ENCODE data around the gene GIPC3. TPM values are rescaled to one million over a fixed set of nuclear protein-coding genes. Genes with fewer than 3 reads are reported as not detected.

GIPC3 gene
- total RNA-seq, 4 donors from 2014 or later = 0.78 to 2.2 (median 0.97) TPM

DNA sequence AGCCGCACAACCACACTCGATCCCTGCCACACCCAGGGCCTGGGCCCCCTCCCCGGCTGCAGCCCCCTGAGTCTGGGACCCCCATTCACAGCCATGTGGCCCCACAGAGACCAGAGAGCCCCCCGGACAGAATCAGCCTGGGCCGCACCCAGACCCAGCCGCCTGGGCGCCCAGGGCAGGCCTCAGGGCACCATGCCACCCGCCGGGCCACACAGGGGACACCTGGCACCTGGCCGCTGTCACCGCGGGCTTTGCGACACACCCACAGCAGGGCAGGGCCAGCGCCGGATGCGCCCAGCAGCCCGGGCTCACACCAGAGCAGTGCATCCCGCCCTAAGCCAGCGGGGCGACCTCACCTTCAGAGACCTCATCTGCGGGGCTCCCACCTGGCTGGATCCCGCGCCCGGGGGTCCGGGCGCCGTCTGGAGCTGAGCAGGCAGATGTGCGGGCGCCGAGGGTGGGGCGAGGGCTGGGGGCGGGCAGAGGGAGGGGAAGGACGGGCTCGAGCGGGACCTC, 21.0 kb downstream of the GIPC3 start:
- WGBS, 2 donors = 18 to 29% methylated on average over 2 to 5 of the region's 35 CpGs
- intact Hi-C loops (cut with DNase I) = no loop called here
- Histone ChIP-seq H3K27ac (peak overlapping the region in 2 of 3 donors; percentile 49 to 79), H3K9me3 (no peaks in the 10 kb centered on the region), H3K4me3 (replicated peaks in 1 of 3) (peak overlapping the region in 1 of 3 donors; percentile 31), H3K4me1 (peaks cover 14 to 33% of the 10 kb centered on the region in 2 donors), H3K27me3 (peaks cover 13% of the 10 kb centered on the region), H3K36me3 (peaks cover 2% of the 10 kb centered on the region in 2 donors)
- TF ChIP-seq, protein P1, sequence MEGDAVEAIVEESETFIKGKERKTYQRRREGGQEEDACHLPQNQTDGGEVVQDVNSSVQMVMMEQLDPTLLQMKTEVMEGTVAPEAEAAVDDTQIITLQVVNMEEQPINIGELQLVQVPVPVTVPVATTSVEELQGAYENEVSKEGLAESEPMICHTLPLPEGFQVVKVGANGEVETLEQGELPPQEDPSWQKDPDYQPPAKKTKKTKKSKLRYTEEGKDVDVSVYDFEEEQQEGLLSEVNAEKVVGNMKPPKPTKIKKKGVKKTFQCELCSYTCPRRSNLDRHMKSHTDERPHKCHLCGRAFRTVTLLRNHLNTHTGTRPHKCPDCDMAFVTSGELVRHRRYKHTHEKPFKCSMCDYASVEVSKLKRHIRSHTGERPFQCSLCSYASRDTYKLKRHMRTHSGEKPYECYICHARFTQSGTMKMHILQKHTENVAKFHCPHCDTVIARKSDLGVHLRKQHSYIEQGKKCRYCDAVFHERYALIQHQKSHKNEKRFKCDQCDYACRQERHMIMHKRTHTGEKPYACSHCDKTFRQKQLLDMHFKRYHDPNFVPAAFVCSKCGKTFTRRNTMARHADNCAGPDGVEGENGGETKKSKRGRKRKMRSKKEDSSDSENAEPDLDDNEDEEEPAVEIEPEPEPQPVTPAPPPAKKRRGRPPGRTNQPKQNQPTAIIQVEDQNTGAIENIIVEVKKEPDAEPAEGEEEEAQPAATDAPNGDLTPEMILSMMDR (IDR thresholded peaks at IDR 0.05) = no peak
- TF ChIP-seq POLR2A (IDR thresholded peaks at IDR 0.05) = no peak
- DNase-seq = peak; percentile 31 to 36

DNA sequence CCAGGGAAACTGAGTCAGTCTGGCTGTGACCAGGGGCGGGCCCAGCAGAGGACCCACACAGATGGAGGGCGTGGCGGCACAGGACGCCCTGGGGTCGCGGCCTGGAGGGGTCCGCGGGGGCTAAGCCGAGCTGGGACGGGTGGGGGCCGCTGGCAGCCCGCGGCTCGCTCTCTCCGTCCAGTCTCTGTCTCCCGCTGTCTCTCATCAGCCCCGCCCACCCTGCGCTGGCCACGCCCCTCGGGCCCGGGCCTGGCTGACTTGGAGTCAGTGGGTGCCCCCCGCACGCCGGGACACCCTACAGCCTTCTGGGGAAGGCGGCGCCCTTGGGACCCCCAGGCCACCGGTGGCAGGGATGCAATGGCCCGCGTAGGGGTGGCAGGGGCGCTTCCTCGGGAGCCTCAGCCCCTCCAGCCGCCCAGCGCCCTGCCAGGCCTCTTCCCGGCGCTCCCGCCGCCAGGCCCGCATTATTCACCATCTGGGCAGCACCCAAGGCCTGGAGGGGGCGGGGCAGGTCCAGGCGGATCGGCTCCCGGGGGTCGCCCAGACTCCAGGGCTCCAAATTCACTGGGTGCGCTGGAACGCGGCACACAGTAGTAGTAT, 21.5 kb downstream of the GIPC3 start, which contains the start of gene TBXA2R:
Gene TBXA2R, minus strand, starts transcription at position 186 of the 600 bp plus-strand sequence. CDS start 6,241 bp downstream, outside the sequence.
- TF ChIP-seq, protein P1 (IDR thresholded peaks at IDR 0.05) = no peak
- TF ChIP-seq POLR2A (IDR thresholded peaks at IDR 0.05) = no peak
- Histone ChIP-seq H3K36me3 (peaks cover 8% of the 10 kb centered on the region in 2 donors), H3K4me3 (replicated peaks in 1 of 3) (peak within 1 kb of the TSS in 1 of 3 donors; percentile 31), H3K9me3 (no peaks in the 10 kb centered on the region), H3K27ac (peak within 1 kb of the TSS; percentile 49 to 79 (median 55)), H3K4me1 (peaks cover 14 to 33% of the 10 kb centered on the region in 2 donors), H3K27me3 (peaks cover 13% of the 10 kb centered on the region)
- WGBS, 2 donors = 0 to 13% methylated on average over 3 of the region's 46 CpGs
- intact Hi-C loops (cut with DNase I) = no loop called here
- DNase-seq = peak; percentile 42 to 43

DNA sequence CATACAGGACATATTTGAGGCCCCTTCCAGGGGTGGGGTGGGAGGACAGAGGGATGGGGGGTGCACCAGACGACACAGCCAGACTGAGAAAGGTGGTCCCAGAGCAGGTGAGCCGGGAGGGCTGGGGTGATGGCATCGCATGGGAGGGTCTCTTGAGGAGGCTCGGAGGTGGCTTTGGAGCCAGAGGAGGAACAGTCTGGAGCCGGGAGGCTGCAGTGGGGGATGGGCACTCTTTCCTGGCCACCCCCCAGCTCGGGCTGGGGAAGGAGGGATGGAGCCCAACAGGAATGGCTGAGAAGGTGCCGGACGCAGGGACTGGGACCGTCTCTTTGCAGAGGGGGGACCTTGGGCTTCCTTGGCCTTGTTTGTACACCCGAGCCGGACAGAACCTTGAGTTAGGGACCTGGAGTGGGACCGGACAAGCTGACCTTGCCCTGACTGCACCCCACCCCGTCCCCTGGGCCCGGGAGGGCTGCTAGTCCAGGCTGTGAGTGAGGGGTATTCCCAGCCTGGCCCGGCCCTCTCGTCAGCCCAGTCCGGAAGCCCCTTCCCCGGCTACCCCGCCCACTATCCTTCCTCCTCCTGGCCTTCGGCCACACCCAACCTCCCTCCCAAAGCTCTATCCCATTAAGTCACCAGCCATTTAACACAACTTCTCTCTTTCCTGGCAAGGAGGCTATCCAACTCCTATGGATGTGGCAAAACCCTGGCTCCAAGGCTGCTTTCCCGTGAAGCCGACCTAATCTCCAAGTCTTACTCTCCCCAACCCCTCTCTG, 22.2 kb downstream of the GIPC3 start:
- H3K36me3 ChIP-seq = peaks cover 12 to 15% of the 10 kb centered on the region in 2 donors
- H3K27me3 ChIP-seq = peaks cover 13% of the 10 kb centered on the region
- H3K9me3 ChIP-seq = no peaks in the 10 kb centered on the region
- intact Hi-C loops (cut with DNase I) = no loop called here
- peak overlapping the region; percentile 49 to 79 (median 61) for H3K27ac ChIP-seq
- 20% methylated on average over 17 to 22 of the region's 22 CpGs for WGBS, 2 donors
- peak in 1 of 2 donors; percentile 14 for DNase-seq
- peak overlapping the region in 1 of 3 donors; percentile 31 for H3K4me3 ChIP-seq (replicated peaks in 1 of 3)
- H3K4me1 ChIP-seq = peaks cover 14 to 33% of the 10 kb centered on the region in 2 donors
- TF ChIP-seq, protein P1 (IDR thresholded peaks at IDR 0.05) = no peak
- TF ChIP-seq POLR2A (IDR thresholded peaks at IDR 0.05) = no peak

DNA sequence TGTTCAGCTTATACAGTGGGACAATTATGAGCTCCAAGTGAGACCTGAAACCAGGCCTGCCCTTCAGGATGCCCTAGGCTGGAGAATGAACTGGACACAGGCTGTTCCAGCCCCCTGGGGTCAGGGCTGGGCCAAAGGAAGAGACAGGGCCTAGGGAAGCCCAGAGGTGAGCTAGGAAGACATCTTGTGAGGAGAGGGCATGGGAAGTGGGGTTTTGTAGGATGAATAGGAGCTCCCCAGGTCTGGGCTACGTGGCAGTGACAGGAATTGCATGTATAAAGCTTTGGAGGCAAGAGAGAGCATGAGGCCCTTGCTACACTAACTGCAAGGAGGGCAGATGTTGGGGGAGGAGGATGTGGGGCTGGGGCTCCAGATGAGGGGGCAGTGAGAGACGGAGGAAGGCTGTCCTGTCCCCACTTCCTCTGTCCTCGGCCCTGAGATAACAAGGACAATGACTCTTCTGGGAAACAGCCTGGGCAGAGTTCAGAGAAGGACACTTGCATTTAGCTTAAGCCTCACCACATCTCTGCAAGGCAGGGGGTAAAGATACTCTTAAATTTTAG, 22.9 kb downstream of the GIPC3 start:
- WGBS, 2 donors = 63 to 74% methylated on average over 3 of the region's 3 CpGs
- intact Hi-C loops (cut with DNase I) = no loop called here
- TF ChIP-seq, protein P1 (IDR thresholded peaks at IDR 0.05) = no peak
- no peak for TF ChIP-seq POLR2A (IDR thresholded peaks at IDR 0.05)

More for the DNA sequence above, 22.9 kb downstream of the GIPC3 start:
- no peak overlapping the region for H3K4me3 ChIP-seq (replicated peaks in 1 of 3)
- peaks cover 18 to 20% of the 10 kb centered on the region in 2 donors for H3K36me3 ChIP-seq
- peaks cover 14 to 33% of the 10 kb centered on the region in 2 donors for H3K4me1 ChIP-seq
- peak overlapping the region; percentile 47 to 79 (median 61) for H3K27ac ChIP-seq
- H3K27me3 ChIP-seq = peaks cover 13% of the 10 kb centered on the region
- no peaks in the 10 kb centered on the region for H3K9me3 ChIP-seq
- DNase-seq = no peak

Measured in thyroid gland (tissue), 4 donors.